Keratinocyte (primary cell): ENCODE results near the gene ZNF492. TPM values are rescaled to one million over a fixed set of nuclear protein-coding genes. Genes with fewer than 3 reads are reported as not detected.

ENCODE experiments used
- DNase-seq: peaks from one replicate; pipeline ENCODE4 v3.0.0-alpha.2; 2011; ENCODE audit warnings: low read depth, missing footprints, low spot score
- FAIRE-seq: peaks from 2 replicates; lab custom pipeline; 2011; peaks lifted over from hg19 to GRCh38; lab: Jason Lieb, UNC
- H2AFZ ChIP-seq: 2 replicates; pipeline ENCODE4 v1.6.0; 2012; ENCODE audit warnings: low read length, control low read depth, inconsistent platforms; ENCODE audit not compliant: control insufficient read depth
- H3K27ac ChIP-seq: 2 replicates; pipeline ENCODE4 v1.5.1; 2011; ENCODE audit warnings: low read length; ENCODE audit not compliant: control insufficient read depth, insufficient read depth
- H3K27me3 ChIP-seq: 3 replicates; pipeline ENCODE4 v1.6.0; 2011; ENCODE audit warnings: low read length; ENCODE audit not compliant: control insufficient read depth, insufficient read depth; ENCODE audit errors: extremely low read depth
- H3K36me3 ChIP-seq, 2 experiments: 2 replicates in 1 of 2; 3 replicates in 1 of 2; pipeline ENCODE4 v1.5.1; 2011; ENCODE audit warnings: low read length in 2 of 2, mild to moderate bottlenecking in 1 of 2; ENCODE audit not compliant: control insufficient read depth in 2 of 2, insufficient read depth in 2 of 2; ENCODE audit errors: extremely low read depth in 1 of 2
- H3K4me1 ChIP-seq: 3 replicates; pipeline ENCODE4 v1.5.1; 2011; ENCODE audit warnings: low read length; ENCODE audit not compliant: control insufficient read depth, insufficient read depth; ENCODE audit errors: extremely low read depth
- H3K4me2 ChIP-seq: 3 replicates; pipeline ENCODE4 v1.6.0; 2011; ENCODE audit warnings: low read depth, low read length; ENCODE audit not compliant: control insufficient read depth, insufficient read depth; ENCODE audit errors: extremely low read depth
- H3K4me3 ChIP-seq, 3 experiments: fragments of 200-600 bp in 1 of 3; sonication (generic) in 1 of 3; 2 replicates in 2 of 3; 3 replicates in 1 of 3; pipeline ENCODE4 v1.5.1; 2011 to 2016; ENCODE audit warnings: low read length in 3 of 3, mild to moderate bottlenecking in 3 of 3, control low read depth in 2 of 3, inconsistent platforms in 1 of 3, low read depth in 1 of 3, mixed read lengths in 1 of 3, mixed run types in 1 of 3, moderate library complexity in 1 of 3; ENCODE audit not compliant: control insufficient read depth in 2 of 3, insufficient read depth in 2 of 3; ENCODE audit errors: extremely low read depth in 1 of 3
- H3K79me2 ChIP-seq: 2 replicates; pipeline ENCODE4 v1.6.0; 2012; ENCODE audit warnings: low read length; ENCODE audit not compliant: control insufficient read depth, insufficient read depth
- H3K9ac ChIP-seq: 3 replicates; pipeline ENCODE4 v1.6.0; 2011; ENCODE audit warnings: low read length; ENCODE audit not compliant: control insufficient read depth, insufficient read depth; ENCODE audit errors: extremely low read depth
- H3K9me1 ChIP-seq: 3 replicates; pipeline ENCODE4 v1.6.0; 2011; ENCODE audit warnings: low read length; ENCODE audit not compliant: control insufficient read depth, insufficient read depth; ENCODE audit errors: extremely low read depth
- H3K9me3 ChIP-seq: 2 replicates; pipeline ENCODE4 v1.5.1; 2012; ENCODE audit warnings: low read depth, low read length; ENCODE audit not compliant: control insufficient read depth
- H4K20me1 ChIP-seq: 3 replicates; pipeline ENCODE4 v1.6.0; 2011; ENCODE audit warnings: low read length; ENCODE audit not compliant: control insufficient read depth, insufficient read depth; ENCODE audit errors: extremely low read depth
- CTCF ChIP-seq, 3 experiments: IDR thresholded peaks in 1 of 3; conservative IDR thresholded peaks in 1 of 3; optimal IDR thresholded peaks in 1 of 3; 2 replicates in 2 of 3; 3 replicates in 1 of 3; pipeline versions ENCODE3 to v1.5.1; 2011; ENCODE audit warnings: low read length in 3 of 3, mild to moderate bottlenecking in 3 of 3, moderate library complexity in 2 of 3, control low read depth in 1 of 3, inconsistent platforms in 1 of 3; ENCODE audit not compliant: insufficient read depth in 2 of 3; ENCODE audit errors: extremely low read depth in 1 of 3
- EZH2 ChIP-seq: IDR thresholded peaks from one replicate; pipeline ENCODE4 v1.6.1; 2012; ENCODE audit warnings: inconsistent platforms, mild to moderate bottlenecking, low read length, moderate library complexity
- dilution Hi-C: fragments of 300-500 bp; cut with MboI; formaldehyde crosslinking; loops from one replicate; pipeline ENCODE4 v1.7.0; 2020; ENCODE audit warnings: low sequenced_read_pairs; ENCODE audit not compliant: extremely low pct_ligation_motif_present
- polyA plus RNA-seq, 5 experiments: library from polyadenylated mRNA; depleted of rRNA in 3 of 5; stranded (reverse) in 3 of 5; stranded (forward) in 1 of 5; unstranded in 1 of 5; fragments of >200 nt; gene quantifications; 1 replicate in 1 of 5; 2 replicates in 3 of 5; 3 replicates in 1 of 5; pipeline versions ENCODE4 v1.2.1 to v1.2.3, GENCODE V29; 2011 to 2012; ENCODE audit warnings: missing spikeins in 2 of 5, low read depth in 1 of 5, low replicate concordance in 1 of 5

Gene ZNF492
- polyA plus RNA-seq, 1 donor (not counting 4 experiments of a cell fraction or from before 2014, with no cell fraction given) = 0.43 TPM

GRCh38 chr19:22622020-22622419, 12.1 kb upstream of the ZNF492 start:
- DNase-seq (no peak), FAIRE-seq (no peak)
- dilution Hi-C loops = no loop called here
- no peaks in the 10 kb centered on the region for H3K9me1 ChIP-seq
- no peak for TF ChIP-seq CTCF (optimal IDR thresholded peaks at IDR 0.05 in 1 of 3, IDR thresholded peaks at IDR 0.05 in 1 of 3, conservative IDR thresholded peaks at IDR 0.05 in 1 of 3; ENCODE audit: extremely low read depth in 1 of 3, insufficient read depth in 2 of 3, low read length in 3 of 3)
- TF ChIP-seq EZH2 = no peak
- H3K79me2 ChIP-seq = no peaks in the 10 kb centered on the region
- no peaks in the 10 kb centered on the region for H3K36me3 ChIP-seq
- no peaks in the 10 kb centered on the region for H4K20me1 ChIP-seq
- H2AFZ ChIP-seq = no peak overlapping the region
- H3K4me2 ChIP-seq = no peak overlapping the region
- no peaks in the 10 kb centered on the region for H3K27me3 ChIP-seq
- H3K4me3 ChIP-seq = no peak overlapping the region
- H3K4me1 ChIP-seq = no peaks in the 10 kb centered on the region
- H3K27ac ChIP-seq = no peak overlapping the region
- H3K9me3 ChIP-seq = peaks cover 5% of the 10 kb centered on the region
- no peak overlapping the region for H3K9ac ChIP-seq

GRCh38 chr19:22622901-22623840, 11.0 kb upstream of the ZNF492 start:
- H2AFZ ChIP-seq = no peak overlapping the region
- DNase-seq (no peak), FAIRE-seq (no peak)
- H3K27ac ChIP-seq = no peak overlapping the region
- TF ChIP-seq CTCF (optimal IDR thresholded peaks at IDR 0.05 in 1 of 3, IDR thresholded peaks at IDR 0.05 in 1 of 3, conservative IDR thresholded peaks at IDR 0.05 in 1 of 3; ENCODE audit: extremely low read depth in 1 of 3, insufficient read depth in 2 of 3, low read length in 3 of 3) = no peak
- no peak for TF ChIP-seq EZH2
- H4K20me1 ChIP-seq = no peaks in the 10 kb centered on the region
- H3K4me1 ChIP-seq = no peaks in the 10 kb centered on the region
- H3K79me2 ChIP-seq = no peaks in the 10 kb centered on the region
- H3K36me3 ChIP-seq = no peaks in the 10 kb centered on the region
- H3K9ac ChIP-seq = no peak overlapping the region
- H3K4me3 ChIP-seq = no peak overlapping the region
- H3K9me1 ChIP-seq = no peaks in the 10 kb centered on the region
- no peak overlapping the region for H3K4me2 ChIP-seq
- dilution Hi-C loops = no loop called here
- peaks cover 7% of the 10 kb centered on the region for H3K9me3 ChIP-seq
- H3K27me3 ChIP-seq = no peaks in the 10 kb centered on the region
